Thoracic aorta (tissue), 2 donors: ENCODE measurements around the gene GGN. TPM values are rescaled to one million over a fixed set of nuclear protein-coding genes. Genes with fewer than 3 reads are reported as not detected.

ENCODE experiments used
- ATAC-seq: fragments of 150-250 bp; one replicate; pipeline ENCODE4 v1.8.0; 2017; ENCODE audit warnings: low read depth; ENCODE audit not compliant: insufficient number of reproducible peaks, low FRiP score
- DNase-seq: peaks from one replicate; pipeline ENCODE4 v3.0.0-alpha.2; 2020; ENCODE audit warnings: low spot score
- H3K27ac ChIP-seq, 2 donors: fragments of 200-600 bp; sonication (generic); 1 replicate in 1 of 2; 2 replicates in 1 of 2; pipeline ENCODE4 v1.5.1; 2016; ENCODE audit warnings: mild to moderate bottlenecking in 2 of 2, moderate library complexity in 2 of 2
- H3K27me3 ChIP-seq: fragments of 200-600 bp; sonication (generic); replicated peaks from 2 replicates; pipeline ENCODE4 v1.6.0; 2016; ENCODE audit warnings: mild to moderate bottlenecking; ENCODE audit not compliant: insufficient read depth
- H3K36me3 ChIP-seq: fragments of 200-600 bp; sonication (generic); one replicate; pipeline ENCODE4 v1.5.1; 2016
- H3K4me1 ChIP-seq, 2 donors: fragments of 200-600 bp; sonication (generic); 1 replicate in 1 of 2; 2 replicates in 1 of 2; pipeline versions ENCODE4 v1.5.1 to v1.6.0; 2016; ENCODE audit warnings: low read depth in 2 of 2, mild to moderate bottlenecking in 1 of 2; ENCODE audit not compliant: control insufficient read depth in 1 of 2
- H3K4me3 ChIP-seq: fragments of 200-600 bp; sonication (generic); 2 replicates; pipeline ENCODE4 v1.5.1; 2016; ENCODE audit warnings: mild to moderate bottlenecking
- H3K9me3 ChIP-seq: fragments of 200-600 bp; sonication (generic); 2 replicates; pipeline ENCODE4 v1.5.1; 2016
- CTCF ChIP-seq: fragments of 200-600 bp; sonication (generic); IDR thresholded peaks from one replicate; pipeline ENCODE4 v1.5.1; 2019; ENCODE audit warnings: antibody characterized with exemption
- total RNA-seq, 2 donors: library from RNA; depleted of rRNA; stranded (reverse); fragments of >200 nt; gene quantifications; one replicate each; pipeline versions ENCODE4 v1.1.0 to v1.2.3, GENCODE V29; 2016

Gene GGN
- total RNA-seq, 2 donors from 2014 or later = 1.5 to 6.0 TPM

- Histone ChIP-seq H3K27me3 (no peaks in the 10 kb centered on the region), H3K27ac (no peak overlapping the region), H3K36me3 (peaks cover 44% of the 10 kb centered on the region), H3K9me3 (no peaks in the 10 kb centered on the region), H3K4me1 (peaks cover 3 to 15% of the 10 kb centered on the region in 2 donors), H3K4me3 (no peak overlapping the region)
- ATAC-seq = no peak
- TF ChIP-seq CTCF = no peak
- DNase-seq = no peak
Observed at GRCh38 chr19:38383184-38383583, 4.7 kb downstream of the GGN start.

- DNase-seq = no peak
- peaks cover 44% of the 10 kb centered on the region for H3K36me3 ChIP-seq
- H3K27me3 ChIP-seq = no peaks in the 10 kb centered on the region
- H3K4me3 ChIP-seq = no peak overlapping the region
- no peaks in the 10 kb centered on the region for H3K9me3 ChIP-seq
- peaks cover 2 to 8% of the 10 kb centered on the region in 2 donors for H3K4me1 ChIP-seq
- TF ChIP-seq CTCF = no peak
- H3K27ac ChIP-seq = no peak overlapping the region
- ATAC-seq = no peak
Observed at GRCh38 chr19:38381138-38381537, 6.7 kb downstream of the GGN start.

GRCh38 chr19:38378866-38379265, 9.0 kb downstream of the GGN start:
- ATAC-seq = no peak
- no peak for TF ChIP-seq CTCF

GRCh38 chr19:38377052-38377451, 10.8 kb downstream of the GGN start:
- DNase-seq (no peak), ATAC-seq (no peak)
- H3K27ac ChIP-seq = no peak overlapping the region
- peaks cover 27% of the 10 kb centered on the region for H3K36me3 ChIP-seq
- no peak for TF ChIP-seq CTCF
- no peak overlapping the region for H3K4me3 ChIP-seq
- H3K9me3 ChIP-seq = no peaks in the 10 kb centered on the region
- peaks cover 9 to 24% of the 10 kb centered on the region in 2 donors for H3K4me1 ChIP-seq
- no peaks in the 10 kb centered on the region for H3K27me3 ChIP-seq

More at GRCh38 chr19:38378866-38379265, 9.0 kb downstream of the GGN start:
- Histone ChIP-seq H3K27ac (no peak overlapping the region), H3K27me3 (no peaks in the 10 kb centered on the region), H3K4me1 (peaks cover 9 to 22% of the 10 kb centered on the region in 2 donors), H3K36me3 (peaks cover 43% of the 10 kb centered on the region), H3K4me3 (no peak overlapping the region), H3K9me3 (no peaks in the 10 kb centered on the region)
- no peak for DNase-seq

- no peak overlapping the region for H3K4me3 ChIP-seq
- H3K27me3 ChIP-seq = no peaks in the 10 kb centered on the region
- TF ChIP-seq CTCF = no peak
- H3K4me1 ChIP-seq = peaks cover 9 to 24% of the 10 kb centered on the region in 2 donors
- H3K36me3 ChIP-seq = peaks cover 22% of the 10 kb centered on the region
- no peak for ATAC-seq
- no peak for DNase-seq
- no peaks in the 10 kb centered on the region for H3K9me3 ChIP-seq
- no peak overlapping the region for H3K27ac ChIP-seq
Observed at GRCh38 chr19:38376576-38376975, 11.3 kb downstream of the GGN start.
